Psoas muscle (tissue), 8 donors: Measurements from ENCODE around the gene KRT6C. TPM values are rescaled to one million over a fixed set of nuclear protein-coding genes. Genes with fewer than 3 reads are reported as not detected.

Experiments used
- ATAC-seq, 4 donors: fragments of 200-7000 bp; cut with Tn5 transposase; one replicate each; pipeline ENCODE4 v1.9.1; 2020; ENCODE audit warnings: moderate library complexity in 3 of 4, mild to moderate bottlenecking in 2 of 4
- DNase-seq, 2 donors: peaks; one replicate each; pipeline ENCODE4 v3.0.0-alpha.2; 2020
- H3K27ac ChIP-seq: fragments of 200-600 bp; one replicate; pipeline ENCODE4 v1.8.0; 2022
- H3K27me3 ChIP-seq, 3 donors: fragments of 200-600 bp in 1 of 3; one replicate each; pipeline versions ENCODE4 v1.6.1 to v1.8.0; 2013 to 2022; ENCODE audit warnings: low read length in 2 of 3, mild to moderate bottlenecking in 2 of 3, moderate library complexity in 1 of 3; ENCODE audit not compliant: insufficient read depth in 3 of 3
- H3K36me3 ChIP-seq, 2 donors: fragments of 200-600 bp in 1 of 2; one replicate each; pipeline versions ENCODE4 v1.6.1 to v1.8.0; 2013 to 2022; ENCODE audit warnings: low read depth in 1 of 2, mild to moderate bottlenecking in 1 of 2, moderate library complexity in 1 of 2; ENCODE audit not compliant: insufficient read depth in 1 of 2
- H3K4me1 ChIP-seq: fragments of 200-600 bp; one replicate; pipeline ENCODE4 v1.8.0; 2022
- H3K4me3 ChIP-seq: fragments of 200-600 bp; one replicate; pipeline ENCODE4 v1.8.0; 2022; ENCODE audit warnings: mild to moderate bottlenecking
- H3K9me3 ChIP-seq: fragments of 200-600 bp; one replicate; pipeline ENCODE4 v1.8.0; 2022
- CTCF ChIP-seq: fragments of 200-600 bp; IDR thresholded peaks from one replicate; pipeline ENCODE4 v1.8.0; 2022; ENCODE audit warnings: antibody characterized with exemption
- WGBS, 3 donors: extraction: QIAGEN DNeasy Blood & Tissue Kit; methylation state at CpG; one replicate each; pipeline versions ENCODE4 v1.1.6 to v1.1.7; 2013; 5-methylcytosine and 5-hydroxymethylcytosine counted together
- intact Hi-C, 2 donors: fragments of 100-400 bp; cut with DNase I; formaldehyde crosslinking; loops; one replicate each; pipeline versions ENCODE4 v1.11.0 to v1.14.2; 2022
- polyA plus RNA-seq, 3 donors: library from polyadenylated mRNA; stranded (reverse); fragments of 200-250 nt; gene quantifications; one replicate each; pipeline ENCODE4 v1.2.3, GENCODE V29; 2013
- total RNA-seq, 4 donors: library from RNA; stranded (reverse); fragmentation: NEBNext Ultra II Directional in 2 of 4; extraction: Animal tissue kit (Norgen Biotek cat#: 25700) in 2 of 4; gene quantifications; one replicate each; pipeline versions ENCODE4 v1.2.1 to v1.2.4, GENCODE V29; 2021 to 2023
- donor health status: healthy with polysubstance abuse.
- donor health status: DM: no; HTN: no; CAD: no; lungs with moderate emphysema.
- donor health status: Bipolar disorder and iron deficiency.
- donor health status: healthy.
- donor health status: DM: yes; HTN: yes; CAD: no.
- donor health status: DM: no; HTN: no; CAD: no.
- donor health status: DM: no; HTN: no; CAD: no.
- donor health status: DM: yes; HTN: yes; CAD: no.

The KRT6C gene
- total and polyA plus RNA-seq, 7 donors = 0.04 to 0.24 (median 0.21) TPM; not detected in 4

- DNase-seq (no peak), ATAC-seq (no peak)
- no peak overlapping the region for H3K27ac ChIP-seq
- no peak overlapping the region for H3K4me3 ChIP-seq
- H3K4me1 ChIP-seq = no peaks in the 10 kb centered on the region
- intact Hi-C loops = no loop called here
- H3K36me3 ChIP-seq = no peaks in the 10 kb centered on the region
- 74 to 81% (median 79%) methylated on average over 6 of the region's 6 CpGs for WGBS, 3 donors
- H3K9me3 ChIP-seq = no peaks in the 10 kb centered on the region
- TF ChIP-seq CTCF = no peak
- peaks cover 0 to 23% (median 2%) of the 10 kb centered on the region in 3 donors for H3K27me3 ChIP-seq
Measured at GRCh38 chr12:52432559-52433207, 40.9 kb downstream of the KRT6C start.

- no peaks in the 10 kb centered on the region for H3K4me1 ChIP-seq
- ATAC-seq (no peak), DNase-seq (no peak)
- no peak overlapping the region for H3K27ac ChIP-seq
- intact Hi-C loops = no loop called here
- H3K9me3 ChIP-seq = no peaks in the 10 kb centered on the region
- peaks cover 0 to 8% (median 2%) of the 10 kb centered on the region in 3 donors for H3K27me3 ChIP-seq
- TF ChIP-seq CTCF = no peak
- 81 to 89% (median 86%) methylated on average over 10 of the region's 10 CpGs for WGBS, 3 donors
- H3K36me3 ChIP-seq = no peaks in the 10 kb centered on the region
- H3K4me3 ChIP-seq = no peak overlapping the region
Measured at GRCh38 chr12:52428121-52428520, 45.5 kb downstream of the KRT6C start.

GRCh38 chr12:52427083-52427482 is 46.5 kb downstream of the KRT6C start:
- ATAC-seq = no peak
- TF ChIP-seq CTCF = no peak
- no peaks in the 10 kb centered on the region for H3K36me3 ChIP-seq
- no peak overlapping the region for H3K27ac ChIP-seq
- peaks cover 0 to 11% (median 2%) of the 10 kb centered on the region in 3 donors for H3K27me3 ChIP-seq
- no peaks in the 10 kb centered on the region for H3K4me1 ChIP-seq
- H3K9me3 ChIP-seq = no peaks in the 10 kb centered on the region
- intact Hi-C loops = no loop called here
- WGBS, 3 donors = 76 to 87% (median 84%) methylated on average over 1 of the region's 1 CpG
- no peak for DNase-seq
- H3K4me3 ChIP-seq = no peak overlapping the region

GRCh38 chr12:52426034-52426433 is 47.6 kb downstream of the KRT6C start:
- ATAC-seq = no peak
- no peak for DNase-seq
- H3K9me3 ChIP-seq = no peaks in the 10 kb centered on the region
- no peak overlapping the region for H3K27ac ChIP-seq
- 38 to 69% (median 47%) methylated on average over 2 of the region's 2 CpGs for WGBS, 3 donors
- intact Hi-C loops = no loop called here
- no peak overlapping the region for H3K4me3 ChIP-seq
- no peak for TF ChIP-seq CTCF
- no peaks in the 10 kb centered on the region for H3K36me3 ChIP-seq
- H3K4me1 ChIP-seq = no peaks in the 10 kb centered on the region
- peaks cover 0 to 13% (median 2%) of the 10 kb centered on the region in 3 donors for H3K27me3 ChIP-seq

- TF ChIP-seq CTCF = no peak
- no peaks in the 10 kb centered on the region for H3K4me1 ChIP-seq
- intact Hi-C loops = no loop called here
- H3K36me3 ChIP-seq = no peaks in the 10 kb centered on the region
- WGBS, 3 donors = 76 to 85% (median 83%) methylated on average over 5 of the region's 5 CpGs
- peaks cover 0 to 13% (median 0%) of the 10 kb centered on the region in 3 donors for H3K27me3 ChIP-seq
- H3K9me3 ChIP-seq = no peaks in the 10 kb centered on the region
- no peak for DNase-seq
- no peak for ATAC-seq
- H3K27ac ChIP-seq = no peak overlapping the region
- no peak overlapping the region for H3K4me3 ChIP-seq
Measured at GRCh38 chr12:52425466-52425865, 48.1 kb downstream of the KRT6C start.
